Measurements from ENCODE around the gene QRFPR.
"Not testable (repeated sequence)": the region's sequence is repeated elsewhere in the genome, so short reads cannot be mapped to it uniquely, and the experiment has no call there.

The QRFPR gene

DNA sequence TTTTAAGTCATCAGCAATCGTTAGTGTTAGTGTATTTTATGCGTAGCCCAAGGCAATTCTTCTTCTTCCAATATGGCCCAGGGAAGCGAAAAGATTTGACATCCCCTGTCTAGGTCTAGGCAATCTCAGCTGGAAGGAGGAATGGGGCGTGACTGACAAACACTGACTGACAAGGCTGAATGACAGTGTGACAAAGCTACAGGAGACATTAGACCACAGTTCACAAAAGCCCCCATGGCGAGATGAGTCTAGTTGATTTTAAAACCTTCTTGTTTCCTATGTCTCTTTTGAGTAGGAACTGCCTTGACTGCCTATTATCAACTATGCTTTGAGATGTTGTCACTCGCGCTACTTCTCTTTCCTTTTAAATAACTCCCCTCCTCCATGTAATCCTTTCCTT lies 42.3 kb downstream of the QRFPR start:
- FAIRE-seq: no peak

DNA sequence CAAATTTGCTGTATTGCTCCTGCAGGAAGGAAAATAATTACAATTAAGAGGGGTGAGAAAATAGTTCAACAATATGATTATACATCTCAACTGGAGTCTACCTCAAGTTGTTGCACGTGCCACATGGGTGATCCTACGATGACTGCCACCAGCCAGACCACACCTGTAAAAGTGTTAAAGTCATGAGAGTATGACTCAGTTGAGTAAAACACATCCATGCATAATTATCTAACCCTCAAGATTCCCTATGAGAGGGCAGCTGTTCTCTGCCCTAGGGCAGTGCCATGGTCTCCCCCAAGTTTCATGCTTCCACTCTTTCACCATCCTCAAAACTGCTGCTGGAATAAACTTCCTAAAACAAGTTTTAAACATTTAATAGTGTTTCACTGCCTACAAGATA lies 44.1 kb downstream of the QRFPR start:
- FAIRE-seq: no peak

DNA sequence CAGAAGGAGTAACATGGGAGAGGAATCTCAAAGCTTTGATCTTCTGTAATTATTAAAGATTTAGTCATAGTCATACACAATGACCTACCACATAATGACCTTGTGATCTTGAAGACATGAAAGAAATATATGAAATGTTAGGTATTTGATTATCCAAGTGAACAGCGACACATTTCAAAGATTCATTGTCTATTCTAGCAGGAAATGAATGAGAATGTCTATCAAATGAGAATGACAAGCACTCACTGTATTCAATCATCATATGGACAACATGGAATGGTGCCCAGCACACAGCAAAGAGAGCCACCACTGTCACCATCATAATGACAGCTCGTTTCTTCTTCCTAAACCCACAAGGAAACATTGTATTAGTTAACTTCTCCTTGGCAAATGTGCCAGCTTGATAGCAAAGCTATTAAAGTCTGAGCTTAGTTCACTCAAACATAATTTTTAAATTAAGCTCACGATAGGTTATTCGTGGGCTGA lies 50.6 kb downstream of the QRFPR start:
- no peak for FAIRE-seq

DNA sequence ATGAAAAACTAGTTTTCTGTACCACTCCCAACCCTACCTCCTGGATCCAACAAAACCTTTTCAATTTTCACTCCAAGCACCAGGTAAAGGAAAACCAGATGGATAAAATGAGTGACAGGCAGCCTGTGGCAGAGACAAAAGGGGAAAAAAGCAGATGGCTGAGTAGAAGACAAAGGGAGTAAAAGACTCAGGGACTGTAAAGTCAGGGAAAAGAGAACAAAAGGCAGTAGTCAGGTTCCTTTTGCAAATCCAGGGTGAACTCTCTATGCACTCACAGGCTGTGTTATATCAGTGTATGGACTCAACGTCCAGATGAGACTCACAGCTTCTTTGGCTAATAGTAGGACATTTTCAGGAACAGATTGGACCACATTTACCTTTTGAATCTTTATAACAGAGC lies 54.2 kb downstream of the QRFPR start:
- no peak for FAIRE-seq

DNA sequence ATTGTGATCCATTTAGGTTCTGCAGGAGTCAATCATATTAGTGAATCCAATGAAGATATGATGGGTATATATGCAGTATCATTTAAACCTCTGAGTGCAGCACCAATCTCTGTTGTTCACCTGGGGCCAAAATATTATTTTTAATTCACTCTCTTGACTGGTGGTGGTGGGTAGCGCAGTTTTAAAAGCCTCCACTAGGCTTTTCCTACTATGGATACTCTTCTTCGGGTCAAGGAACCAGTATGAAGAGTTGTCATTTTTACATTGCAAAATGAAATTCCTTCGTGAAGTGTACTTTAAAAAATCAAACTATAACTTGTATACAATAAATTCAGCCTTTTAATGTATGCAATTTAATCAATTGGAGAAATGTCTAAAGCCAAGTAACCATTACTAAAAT lies 56.5 kb downstream of the QRFPR start:
- no peak for FAIRE-seq

GRCh38 chr4:121321466-121321865 lies 59.4 kb downstream of the QRFPR start:
- FAIRE-seq: no peak

- FAIRE-seq: no peak
Measured at GRCh38 chr4:121316091-121316490, 64.7 kb downstream of the QRFPR start.

DNA sequence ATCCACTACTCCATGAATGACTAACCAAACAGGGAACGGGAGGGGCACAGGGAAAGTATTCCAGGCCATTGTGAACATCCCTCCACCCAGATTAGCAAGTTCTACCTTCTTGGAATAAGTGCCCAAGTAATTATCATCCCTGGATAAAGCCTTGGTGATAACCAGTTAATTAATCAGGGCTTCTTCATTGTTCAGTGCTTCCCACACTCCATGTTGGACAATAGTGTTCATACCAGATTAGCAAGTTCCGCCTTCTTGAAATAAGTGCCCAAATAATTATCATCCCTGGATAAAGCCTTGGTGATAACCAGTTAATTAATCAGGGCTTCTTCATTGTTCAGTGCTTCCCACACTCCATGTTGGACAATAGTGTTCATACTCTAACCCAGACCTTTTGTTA lies 67.4 kb downstream of the QRFPR start:
- not testable (repeated sequence) for FAIRE-seq

- no peak for FAIRE-seq
Measured at GRCh38 chr4:121308828-121309227, 72.0 kb downstream of the QRFPR start.

DNA sequence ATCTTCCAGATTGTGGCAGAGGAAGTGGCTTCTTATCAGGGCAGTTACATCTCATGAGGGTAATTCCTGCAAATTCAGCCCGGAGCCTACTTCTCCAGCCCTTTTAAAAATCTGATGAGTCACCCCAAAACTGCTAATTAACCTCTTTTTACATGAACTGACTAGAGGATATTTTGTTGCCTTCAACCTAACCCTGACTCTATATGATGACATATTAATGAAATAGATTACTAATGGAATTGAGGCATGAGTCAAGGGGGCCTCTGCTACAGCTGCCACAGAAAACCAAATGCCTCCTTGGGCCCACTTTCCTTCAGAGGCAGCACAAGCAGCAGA lies 72.5 kb downstream of the QRFPR start:
- no peak for FAIRE-seq

DNA sequence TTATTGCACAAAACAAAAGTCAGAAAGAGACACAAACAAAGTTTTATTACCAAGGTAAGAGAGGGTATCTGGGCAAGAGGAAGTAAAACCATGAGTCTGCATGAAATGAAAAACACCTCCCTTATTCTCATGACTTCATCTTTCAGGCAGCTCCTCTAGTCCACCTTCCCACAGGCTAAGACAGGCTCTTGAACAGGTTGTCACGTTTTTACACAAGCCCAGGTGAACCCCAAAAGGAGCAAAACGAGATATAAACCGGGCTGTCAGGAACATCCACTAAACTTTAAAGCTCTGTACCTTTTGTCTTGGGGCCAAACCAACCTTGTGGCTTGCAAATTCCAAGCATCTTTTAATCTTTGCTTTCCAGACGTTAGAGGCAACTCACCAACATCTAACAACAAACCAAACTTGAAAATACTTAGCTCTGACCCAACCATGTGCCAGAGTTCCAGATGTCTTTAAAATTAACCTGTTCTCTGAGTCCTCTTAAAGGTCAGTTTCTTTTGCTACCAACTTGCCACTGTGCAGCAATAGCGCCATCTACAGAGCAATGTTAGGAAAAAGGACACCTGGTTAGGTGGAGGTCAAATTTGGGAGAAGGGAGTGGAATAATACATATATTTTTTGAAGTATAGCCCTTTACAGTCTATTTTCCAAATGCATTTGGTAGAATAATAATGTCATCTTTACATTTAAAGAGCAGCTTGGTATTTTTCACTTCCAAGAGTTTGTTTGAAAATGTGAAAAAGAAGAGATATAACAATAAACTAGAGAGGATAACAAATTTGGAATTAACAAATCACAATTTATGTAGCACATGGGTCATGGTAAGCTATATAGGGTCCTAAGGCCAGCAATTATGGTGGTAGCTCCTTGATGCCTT lies 73.1 kb downstream of the QRFPR start:
- FAIRE-seq: no peak

DNA sequence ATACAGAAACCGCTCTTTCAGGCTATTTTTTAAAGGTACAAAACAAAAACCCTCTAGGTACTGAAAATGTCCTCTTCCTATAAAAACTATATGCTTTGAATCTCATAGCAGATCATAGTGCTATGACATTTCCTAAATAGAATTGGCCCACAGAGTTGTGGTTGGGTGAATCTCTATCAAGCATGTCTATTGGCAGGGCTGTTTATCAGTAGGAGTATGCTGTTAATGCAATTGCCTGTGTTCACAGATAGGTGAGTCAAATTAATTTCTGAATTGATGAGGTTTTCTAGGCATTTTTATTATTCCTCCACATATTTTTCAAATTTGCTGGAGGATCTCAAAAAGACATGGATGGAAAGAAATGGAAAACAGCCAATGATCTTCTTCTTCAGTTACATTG lies 73.9 kb downstream of the QRFPR start:
- FAIRE-seq: no peak

DNA sequence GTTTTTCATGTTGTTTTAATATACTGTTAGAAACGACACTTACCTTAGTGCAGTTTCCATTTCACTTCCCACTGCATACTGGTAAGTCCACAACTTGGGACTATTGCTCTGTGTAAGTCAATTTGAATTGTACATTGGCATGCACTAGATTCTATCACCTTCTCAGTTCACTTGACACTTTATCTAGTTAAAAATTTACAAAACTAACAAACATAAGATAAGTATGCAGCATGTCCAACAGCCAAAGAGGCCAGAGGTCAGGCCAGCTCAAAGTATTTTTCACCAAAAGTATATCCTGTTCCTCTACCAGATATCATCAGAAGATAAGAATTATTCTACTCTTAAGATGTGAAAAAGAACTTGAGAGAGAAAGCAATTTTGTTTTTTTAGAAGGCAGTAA lies 75.9 kb downstream of the QRFPR start:
- FAIRE-seq: no peak

DNA sequence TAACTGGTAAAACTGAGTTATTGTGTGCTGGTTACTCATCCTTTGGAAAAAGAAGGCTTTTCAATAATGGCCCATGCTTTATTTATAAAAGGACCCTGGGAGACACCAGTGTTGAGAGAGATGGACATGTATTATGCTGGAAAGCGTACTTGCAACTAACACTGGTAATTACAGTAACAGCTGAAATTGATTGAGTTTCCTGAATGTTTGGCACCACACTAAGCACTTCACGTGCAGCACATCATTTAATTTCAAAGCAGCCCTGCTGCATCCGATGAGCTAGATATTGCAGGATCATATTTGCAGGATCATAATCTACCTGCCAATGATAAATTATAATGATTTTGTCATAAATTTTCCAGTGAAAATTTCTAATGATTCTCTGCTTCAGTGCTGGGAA lies 81.5 kb downstream of the QRFPR start:
- no peak for FAIRE-seq

DNA sequence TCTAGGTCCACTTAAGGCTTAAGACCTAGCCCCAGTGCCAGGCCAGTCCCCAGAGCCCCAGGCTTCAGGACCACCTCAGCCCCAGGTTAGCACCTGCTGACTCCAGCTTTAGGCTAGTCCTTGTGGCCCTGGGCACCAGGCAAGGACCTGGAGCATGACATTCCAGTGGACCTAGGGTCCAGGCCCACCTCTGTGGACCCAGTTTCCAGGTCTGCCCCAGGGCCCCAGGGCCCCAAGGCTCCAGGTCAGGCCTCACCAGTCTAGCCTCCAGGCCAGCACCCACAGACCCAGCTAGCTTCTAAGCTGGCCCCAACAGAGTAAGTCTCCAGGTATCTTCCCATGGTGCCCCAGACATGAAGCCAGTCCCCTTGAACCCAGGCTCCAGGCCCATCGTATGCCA lies 97.5 kb downstream of the QRFPR start:
- no peak for FAIRE-seq

DNA sequence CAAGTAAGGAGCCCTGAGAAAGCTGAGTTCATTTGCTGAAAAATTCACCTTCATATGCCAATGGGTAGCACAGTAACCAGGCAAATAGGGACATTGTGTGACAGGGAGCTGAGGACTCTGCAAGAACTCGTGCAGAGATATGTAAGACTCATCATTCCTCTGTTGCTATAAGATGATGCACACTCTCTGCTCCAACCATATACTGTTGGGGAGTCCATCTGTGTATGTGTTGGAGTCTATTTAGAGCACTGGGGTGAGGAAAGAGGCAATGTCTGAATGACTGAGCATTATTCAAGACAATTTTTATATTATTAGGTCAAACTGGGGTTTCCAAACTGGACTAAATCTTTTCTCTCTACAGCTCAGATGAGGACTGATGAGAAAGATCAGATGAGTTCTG lies 100.4 kb downstream of the QRFPR start:
- no peak for FAIRE-seq

GRCh38 chr4:121278811-121279368 lies 101.9 kb downstream of the QRFPR start:
- no peak for FAIRE-seq
